ENCODE measurements around the gene SH2D4B. TPM values are rescaled to one million over a fixed set of nuclear protein-coding genes. Genes with fewer than 3 reads are reported as not detected.

Gene SH2D4B
- total RNA-seq, 1 experiment from 2014 or later, result 0.07 TPM

GRCh38 chr10:80555415-80555814 is 17.7 kb downstream of the SH2D4B start:
- TF ChIP-seq CTCF (conservative IDR thresholded peaks at IDR 0.05), result no peak
- H2AK5ac ChIP-seq (ENCODE audit: insufficient read length, low read length), result no peak overlapping the region
- Mint-ChIP-seq H3K27me3 (ENCODE audit: low read depth) (peaks cover 9% of the 10 kb centered on the region; the same call in 1 of the 2 replicates), H3K4me1 (peaks cover 21 to 26% of the 10 kb centered on the region in 2 experiments), H3K27ac (no peak overlapping the region; a peak in 1 of 7 replicates), H3K9me3 (no peaks in the 10 kb centered on the region), H3K4me3 (no peak overlapping the region), H3K36me3 (ENCODE audit: insufficient read depth in 1 of 3, low read depth in 3 of 3) (no peaks in the 10 kb centered on the region; a peak in 1 of 7 replicates)
- H2BK5ac ChIP-seq (ENCODE audit: insufficient read length, low read length), result no peak overlapping the region
- H4K20me1 ChIP-seq (ENCODE audit: control insufficient read depth, insufficient read depth, insufficient read length), result no peaks in the 10 kb centered on the region
- no peaks in the 10 kb centered on the region for H3K27me3 ChIP-seq (ENCODE audit: insufficient read depth, low read length)
- no peaks in the 10 kb centered on the region for H3K79me2 ChIP-seq (ENCODE audit: insufficient read depth, low read length)
- H4K91ac ChIP-seq (ENCODE audit: insufficient read length, low read depth, low read length), result no peak overlapping the region
- H4K5ac ChIP-seq (ENCODE audit: insufficient read length, low read depth, low read length), result no peak overlapping the region
- H3K4ac ChIP-seq (ENCODE audit: low read depth, low read length), result no peak overlapping the region
- H2BK15ac ChIP-seq (ENCODE audit: low read depth, low read length), result no peak overlapping the region
- no peaks in the 10 kb centered on the region for H3K23me2 ChIP-seq (ENCODE audit: insufficient read length, low read depth, low read length, poor library complexity, severe bottlenecking)
- H2BK20ac ChIP-seq (ENCODE audit: low read depth, low read length, poor library complexity, severe bottlenecking), result no peak overlapping the region
- no CpG with 5 or more reads among the region's 5 CpGs for WGBS (ENCODE audit: extremely low coverage, insufficient read length, low lambda C conversion rate)
- H3K79me1 ChIP-seq (ENCODE audit: insufficient read depth, low read depth, low read length, poor library complexity, severe bottlenecking), result no peaks in the 10 kb centered on the region
- H3T11ph ChIP-seq (ENCODE audit: low read length), result no peak overlapping the region
- no peak overlapping the region for H3K18ac ChIP-seq (ENCODE audit: insufficient read length, low read depth, low read length)
- H3K4me2 ChIP-seq (ENCODE audit: insufficient read depth, insufficient read length, low read length), result no peak overlapping the region
- H4K8ac ChIP-seq (replicated peaks; ENCODE audit: insufficient read length, low read depth, low read length), result no peak overlapping the region
- no peak overlapping the region for H3K9ac ChIP-seq (ENCODE audit: extremely low read depth, insufficient read length, low read length)
- no peak overlapping the region for H3K14ac ChIP-seq (ENCODE audit: insufficient read depth, low read length)
- no peak overlapping the region for H2AFZ ChIP-seq (ENCODE audit: low read length)
- no peak overlapping the region for H2BK120ac ChIP-seq (ENCODE audit: low read depth, low read length, poor library complexity, severe bottlenecking)
- H3K23ac ChIP-seq (ENCODE audit: insufficient read length, low read depth, low read length), result no peak overlapping the region
- no peak overlapping the region for H3K27ac ChIP-seq (ENCODE audit: insufficient read length, low read depth, low read length)
- no peak overlapping the region for H2BK12ac ChIP-seq (ENCODE audit: insufficient read length, low read depth, low read length)
- DNase-seq, result no peak
- no peak overlapping the region for H3K56ac ChIP-seq (ENCODE audit: insufficient read length, low read depth, low read length)
- peaks cover 11% of the 10 kb centered on the region; the same call in 1 of the 2 replicates for H3K4me1 ChIP-seq (ENCODE audit: insufficient read depth, low read length)
- H3K9me3 ChIP-seq (ENCODE audit: control insufficient read depth, low read depth, low read length), result no peaks in the 10 kb centered on the region
